CD14-positive monocyte (primary cell): ENCODE measurements around the gene ADIPOR1. TPM values are rescaled to one million over a fixed set of nuclear protein-coding genes. Genes with fewer than 3 reads are reported as not detected.

ENCODE experiments used
- DNase-seq, 3 donors: peaks; one replicate each; pipeline ENCODE4 v3.0.0-alpha.2; 2011 to 2022
- H2AFZ ChIP-seq: 2 replicates; pipeline ENCODE4 v1.6.0; 2012; ENCODE audit warnings: mild to moderate bottlenecking, low read depth, low read length, inconsistent platforms; ENCODE audit not compliant: insufficient read depth, poor library complexity, severe bottlenecking
- H3K27ac ChIP-seq, 2 donors: 1 replicate in 1 of 2; 2 replicates in 1 of 2; pipeline ENCODE4 v1.5.1; 2012 to 2013; ENCODE audit warnings: low read length in 2 of 2, control low read depth in 1 of 2, inconsistent platforms in 1 of 2, low read depth in 1 of 2, mild to moderate bottlenecking in 1 of 2
- H3K27me3 ChIP-seq, 2 donors: one replicate each; pipeline versions ENCODE4 v1.6.0 to v1.6.1; 2011 to 2013; ENCODE audit warnings: low read length in 2 of 2; ENCODE audit not compliant: control insufficient read depth in 2 of 2, insufficient read depth in 2 of 2
- H3K36me3 ChIP-seq, 2 donors: replicated peaks in 1 of 2; 1 replicate in 1 of 2; 2 replicates in 1 of 2; pipeline versions ENCODE4 v1.5.1 to v1.6.1; 2012 to 2013; ENCODE audit warnings: low read length in 2 of 2, control low read depth in 1 of 2, inconsistent platforms in 1 of 2, mild to moderate bottlenecking in 1 of 2; ENCODE audit not compliant: insufficient read depth in 2 of 2, control insufficient read depth in 1 of 2
- H3K4me1 ChIP-seq, 2 donors: 1 replicate in 1 of 2; 2 replicates in 1 of 2; pipeline versions ENCODE4 v1.5.1 to v1.6.1; 2012 to 2013; ENCODE audit warnings: low read length in 2 of 2, control low read depth in 1 of 2, inconsistent platforms in 1 of 2, mild to moderate bottlenecking in 1 of 2, moderate library complexity in 1 of 2; ENCODE audit not compliant: insufficient read depth in 2 of 2, control insufficient read depth in 1 of 2
- H3K4me2 ChIP-seq: replicated peaks from 2 replicates; pipeline ENCODE3; 2012; ENCODE audit warnings: low read length, moderate library complexity, mild to moderate bottlenecking; ENCODE audit not compliant: poor library complexity, severe bottlenecking; ENCODE audit errors: extremely low read depth
- H3K4me3 ChIP-seq, 3 experiments: fragments of 200-600 bp in 1 of 3; sonication (generic) in 1 of 3; replicated peaks in 1 of 3; 1 replicate in 2 of 3; 2 replicates in 1 of 3; pipeline ENCODE4 v1.5.1; 2011 to 2013; ENCODE audit warnings: low read length in 3 of 3, mild to moderate bottlenecking in 3 of 3, control low read depth in 2 of 3, low read depth in 2 of 3, inconsistent platforms in 1 of 3, moderate library complexity in 1 of 3
- H3K79me2 ChIP-seq: 2 replicates; pipeline ENCODE4 v1.6.0; 2012; ENCODE audit warnings: mild to moderate bottlenecking, control low read depth, inconsistent platforms, low read length, moderate library complexity; ENCODE audit not compliant: insufficient read depth
- H3K9ac ChIP-seq: 2 replicates; pipeline ENCODE4 v1.6.0; 2017; ENCODE audit warnings: low read length, mild to moderate bottlenecking; ENCODE audit not compliant: insufficient read depth, poor library complexity, severe bottlenecking
- H3K9me3 ChIP-seq, 2 donors: replicated peaks in 1 of 2; 1 replicate in 1 of 2; 2 replicates in 1 of 2; pipeline versions ENCODE4 v1.5.1 to v1.6.1; 2012 to 2013; ENCODE audit warnings: low read length in 2 of 2, control low read depth in 1 of 2; ENCODE audit not compliant: control insufficient read depth in 1 of 2, insufficient read depth in 1 of 2
- H4K20me1 ChIP-seq: 2 replicates; pipeline ENCODE4 v1.6.0; 2012; ENCODE audit warnings: mild to moderate bottlenecking, low read length, control low read depth, moderate library complexity; ENCODE audit not compliant: insufficient read depth
- H3K27ac Mint-ChIP-seq, 7 donors: one replicate each; pipeline ENCODE4 v1.8.0; 2020; ENCODE audit warnings: mild to moderate bottlenecking in 7 of 7, mixed read lengths in 7 of 7, moderate library complexity in 6 of 7, inconsistent platforms in 2 of 7
- H3K27me3 Mint-ChIP-seq, 3 donors: one replicate each; pipeline ENCODE4 v1.8.0; 2021 to 2022; ENCODE audit warnings: low read depth in 3 of 3, mild to moderate bottlenecking in 3 of 3, mixed read lengths in 3 of 3, moderate library complexity in 3 of 3, inconsistent platforms in 1 of 3
- H3K36me3 Mint-ChIP-seq, 2 donors: one replicate each; pipeline ENCODE4 v1.8.0; 2020; ENCODE audit warnings: mixed read lengths in 2 of 2, inconsistent platforms in 1 of 2, mild to moderate bottlenecking in 1 of 2
- H3K4me1 Mint-ChIP-seq: one replicate; pipeline ENCODE4 v1.8.0; 2020; ENCODE audit warnings: mild to moderate bottlenecking, mixed read lengths
- H3K4me3 Mint-ChIP-seq, 2 donors: one replicate each; pipeline ENCODE4 v1.8.0; 2020; ENCODE audit warnings: mild to moderate bottlenecking in 2 of 2, mixed read lengths in 2 of 2, moderate library complexity in 1 of 2
- H3K9me3 Mint-ChIP-seq, 7 donors: one replicate each; pipeline ENCODE4 v1.8.0; 2020 to 2022; ENCODE audit warnings: mixed read lengths in 7 of 7, mild to moderate bottlenecking in 6 of 7, moderate library complexity in 6 of 7, inconsistent platforms in 2 of 7
- CTCF ChIP-seq: fragments of 200-600 bp; IDR thresholded peaks from one replicate; pipeline ENCODE4 v1.8.0; 2022; ENCODE audit warnings: antibody characterized with exemption, mild to moderate bottlenecking
- WGBS: methylation state at CpG from one replicate; pipeline ENCODE4 v1.1.5; 2013; ENCODE audit warnings: missing lambda C conversion rate; ENCODE audit not compliant: insufficient coverage; 5-methylcytosine and 5-hydroxymethylcytosine counted together
- intact Hi-C, 2 donors: fragments of 100-400 bp; cut with micrococcal nuclease; formaldehyde crosslinking; loops; one replicate each; pipeline versions ENCODE4 v1.15.0 to v1.15.1; 2023
- polyA plus RNA-seq, 3 donors: library from polyadenylated mRNA; depleted of rRNA in 1 of 3; unstranded in 2 of 3; stranded (reverse) in 1 of 3; fragments of 300-500 nt in 2 of 3; fragments of >200 nt in 1 of 3; fragmentation: Illumina TruSeq in 2 of 3; gene quantifications; 1 replicate in 2 of 3; 2 replicates in 1 of 3; pipeline ENCODE4 v1.2.3, GENCODE V29; 2012 to 2021
- small RNA-seq: library from RNA; depleted of rRNA; stranded (forward); fragments of <200 nt; gene quantifications from one replicate; pipeline ENCODE3, GENCODE V24; 2012; ENCODE audit warnings: low read depth; ENCODE audit not compliant: insufficient read length

The ADIPOR1 gene
- polyA plus RNA-seq, 3 donors, result 140 to 216 (median 197) TPM

GRCh38 chr1:202901555-202901954, 56.6 kb downstream of the ADIPOR1 start:
- DNase-seq, result no peak
- WGBS, result 100% methylated on average over 1 of the region's 4 CpGs
- Histone ChIP-seq H3K27ac (no peak overlapping the region), H3K9ac (no peak overlapping the region), H3K4me3 (no peak overlapping the region), H3K27me3 (no peaks in the 10 kb centered on the region), H3K4me1 (no peaks in the 10 kb centered on the region), H2AFZ (no peak overlapping the region), H3K4me2 (no peak overlapping the region), H3K79me2 (no peaks in the 10 kb centered on the region), H3K36me3 (peaks cover 57 to 86% of the 10 kb centered on the region in 2 donors), H3K9me3 (no peaks in the 10 kb centered on the region), H4K20me1 (no peaks in the 10 kb centered on the region)
- Mint-ChIP-seq H3K9me3 (peaks cover 0 to 1% (median 0%) of the 10 kb centered on the region in 7 donors), H3K4me1 (no peaks in the 10 kb centered on the region), H3K4me3 (no peak overlapping the region), H3K27ac (peak overlapping the region in 1 of 7 donors; percentile 29), H3K27me3 (no peaks in the 10 kb centered on the region), H3K36me3 (peaks cover 60 to 76% of the 10 kb centered on the region in 2 donors)
- intact Hi-C loops, result no loop called here
- TF ChIP-seq CTCF, result no peak

- 96% methylated on average over 4 of the region's 7 CpGs for WGBS
- Mint-ChIP-seq H3K4me3 (no peak overlapping the region), H3K9me3 (no peaks in the 10 kb centered on the region), H3K27me3 (peaks cover 0 to 2% (median 0%) of the 10 kb centered on the region in 3 donors), H3K36me3 (peaks cover 61 to 72% of the 10 kb centered on the region in 2 donors), H3K27ac (no peak overlapping the region), H3K4me1 (peaks cover 13% of the 10 kb centered on the region)
- H3K4me3 ChIP-seq, result no peak overlapping the region
- H2AFZ ChIP-seq, result no peak overlapping the region
- no peak overlapping the region for H3K9ac ChIP-seq
- no peak overlapping the region for H3K4me2 ChIP-seq
- DNase-seq, result no peak
- peaks cover 2% of the 10 kb centered on the region for H4K20me1 ChIP-seq
- TF ChIP-seq CTCF, result no peak
- peaks cover 53 to 76% of the 10 kb centered on the region in 2 donors for H3K36me3 ChIP-seq
- H3K27ac ChIP-seq, result no peak overlapping the region
- no peaks in the 10 kb centered on the region for H3K27me3 ChIP-seq
- H3K9me3 ChIP-seq, result no peaks in the 10 kb centered on the region
- H3K4me1 ChIP-seq, result peaks cover 14 to 17% of the 10 kb centered on the region in 2 donors
- peaks cover 11% of the 10 kb centered on the region for H3K79me2 ChIP-seq
- intact Hi-C loops, result no loop called here
Observed at GRCh38 chr1:202892501-202892900, 65.6 kb downstream of the ADIPOR1 start.

Small RNAs within 50 kb of the gene (small RNA-seq; reads per million reads assigned to genes)
- gene RF00019, result not detected

Other genes with a start within 250 kb of the ADIPOR1 start
- not detected for gene SYT2, start 247.9 kb downstream of the ADIPOR1 start, polyA plus RNA-seq
- 10 to 100 TPM in 2 of 3 donors, 1 to 10 TPM in 1; 3.4 to 12.5 (median 10.6) TPM for gene KDM5B, start 149.9 kb downstream of the ADIPOR1 start, polyA plus RNA-seq
- gene PCAT6, start 147.4 kb downstream of the ADIPOR1 start, polyA plus RNA-seq, result 1 to 10 TPM in 1 of 3 donors, not detected in 2; 1.0 TPM
- gene RABIF, start 69.2 kb downstream of the ADIPOR1 start, polyA plus RNA-seq, result 10 to 100 TPM in 2 of 3 donors, 1 to 10 TPM in 1; 7.8 to 24.6 (median 22.8) TPM
- 10 to 100 TPM; 20.7 to 36.7 (median 21.9) TPM for gene KLHL12, start 31.1 kb downstream of the ADIPOR1 start, polyA plus RNA-seq
- 10 to 100 TPM; 49.7 to 70.5 (median 65.0) TPM for gene CYB5R1, start 8.9 kb upstream of the ADIPOR1 start, polyA plus RNA-seq
- gene TMEM183A, start 49.1 kb upstream of the ADIPOR1 start, polyA plus RNA-seq, result 10 to 100 TPM; 60.5 to 84.9 (median 70.0) TPM
- gene PPFIA4, start 68.2 kb upstream of the ADIPOR1 start, polyA plus RNA-seq, result 1 to 10 TPM in 1 of 3 donors, under 1 TPM in 2; 0.52 to 1.0 (median 0.97) TPM
- gene MYOG, start 127.7 kb upstream of the ADIPOR1 start, polyA plus RNA-seq, result not detected
- gene ADORA1, start 169.4 kb upstream of the ADIPOR1 start, polyA plus RNA-seq, result 1 to 10 TPM in 1 of 3 donors, under 1 TPM in 1, not detected in 1; 0.13 to 1.1 TPM
- under 1 TPM; 0.04 to 0.52 (median 0.16) TPM for gene MYBPH, start 217.5 kb upstream of the ADIPOR1 start, polyA plus RNA-seq
- under 1 TPM; 0.37 to 0.44 (median 0.43) TPM for gene CHI3L1, start 228.4 kb upstream of the ADIPOR1 start, polyA plus RNA-seq